WTC11 (cell line): ENCODE data around the gene MRNIP. TPM values are rescaled to one million over a fixed set of nuclear protein-coding genes. Genes with fewer than 3 reads are reported as not detected.

Experiments used
- ATAC-seq: fragments of 200-7000 bp; cut with Tn5 transposase; 2 replicates; pipeline ENCODE4 v1.10.0; 2021; ENCODE audit warnings: mild to moderate bottlenecking, moderate library complexity
- Bru-seq: library from RNA; stranded (reverse); fragments of 400-500 nt; gene quantifications from one replicate; lab custom pipeline; 2021; lab: Mats Ljungman, UMichigan
- CTCF ChIA-PET: fragments of 300-600 bp; sonication (Branson Sonifier 250); formaldehyde crosslinking; loops from one replicate; lab custom pipeline; 2021; ENCODE audit warnings: antibody characterized with exemption; lab: Charles Lee
- POLR2A ChIA-PET: fragments of 350-600 bp; sonication (Branson Sonifier 250); formaldehyde crosslinking; loops from one replicate; lab custom pipeline; 2021; ENCODE audit warnings: antibody characterized with exemption; lab: Charles Lee
- DNase-seq: peaks from one replicate; pipeline ENCODE4 v3.0.0; 2021; ENCODE audit warnings: low spot score
- H3K27ac Mint-ChIP-seq: 2 replicates; pipeline ENCODE4 v1.8.0; 2021; ENCODE audit warnings: mixed read lengths
- H3K27me3 Mint-ChIP-seq: 2 replicates; pipeline ENCODE4 v1.8.0; 2021; ENCODE audit warnings: low read depth, mild to moderate bottlenecking, moderate library complexity, mixed read lengths
- H3K36me3 Mint-ChIP-seq: 2 replicates; pipeline ENCODE4 v1.8.0; 2021; ENCODE audit warnings: mixed read lengths
- H3K4me1 Mint-ChIP-seq: 2 replicates; pipeline ENCODE4 v1.8.0; 2022; ENCODE audit warnings: mixed read lengths
- H3K4me3 Mint-ChIP-seq: 2 replicates; pipeline ENCODE4 v1.8.0; 2021; ENCODE audit warnings: mild to moderate bottlenecking, moderate library complexity, mixed read lengths
- H3K9me3 Mint-ChIP-seq: 2 replicates; pipeline ENCODE4 v1.8.0; 2021; ENCODE audit warnings: mixed read lengths
- CREB1 ChIP-seq: sonication (generic); formaldehyde crosslinking; IDR thresholded peaks from 2 replicates; pipeline ENCODE4 v1.8.0; 2023; ENCODE audit warnings: mild to moderate bottlenecking, missing genetic modification reagents
- ETV6 ChIP-seq: sonication (generic); formaldehyde crosslinking; IDR thresholded peaks from 2 replicates; pipeline ENCODE4 v1.8.1; 2022; ENCODE audit warnings: mild to moderate bottlenecking, missing genetic modification reagents
- FOXP1 ChIP-seq: sonication (generic); formaldehyde crosslinking; IDR thresholded peaks from 2 replicates; pipeline ENCODE4 v1.8.0; 2022; ENCODE audit warnings: missing genetic modification reagents, mild to moderate bottlenecking, moderate library complexity, borderline replicate concordance
- GABPB1 ChIP-seq: sonication (generic); formaldehyde crosslinking; IDR thresholded peaks from 2 replicates; pipeline ENCODE4 v1.8.1; 2023; ENCODE audit warnings: mild to moderate bottlenecking, missing genetic modification reagents
- GTF2I ChIP-seq: fragments of 250-450 bp; sonication (Bioruptor Pico); conservative IDR thresholded peaks from 2 replicates; pipeline ENCODE4 v1.4.0; 2021; ENCODE audit warnings: mild to moderate bottlenecking
- JUN ChIP-seq: sonication (generic); formaldehyde crosslinking; IDR thresholded peaks from 2 replicates; pipeline ENCODE4 v1.8.0; 2023; ENCODE audit warnings: mild to moderate bottlenecking, missing genetic modification reagents
- KAT7 ChIP-seq: sonication (generic); formaldehyde crosslinking; IDR thresholded peaks from 2 replicates; pipeline ENCODE4 v1.8.1; 2023; ENCODE audit warnings: missing genetic modification reagents, mild to moderate bottlenecking, borderline replicate concordance
- SMAD3 ChIP-seq: sonication (generic); formaldehyde crosslinking; IDR thresholded peaks from 2 replicates; pipeline ENCODE4 v1.8.0; 2022; ENCODE audit warnings: missing genetic modification reagents, mild to moderate bottlenecking, borderline replicate concordance
- SP1 ChIP-seq: sonication (generic); formaldehyde crosslinking; conservative IDR thresholded peaks from 2 replicates; pipeline ENCODE4 v1.8.1; 2022; ENCODE audit warnings: missing genetic modification reagents
- TEAD1 ChIP-seq: sonication (generic); formaldehyde crosslinking; IDR thresholded peaks from 2 replicates; pipeline ENCODE4 v1.8.0; 2022; ENCODE audit warnings: mild to moderate bottlenecking, missing genetic modification reagents
- TEAD4 ChIP-seq: sonication (generic); formaldehyde crosslinking; IDR thresholded peaks from 2 replicates; pipeline ENCODE4 v1.8.0; 2022; ENCODE audit warnings: mild to moderate bottlenecking, missing genetic modification reagents
- ZNF219 ChIP-seq: sonication (generic); formaldehyde crosslinking; IDR thresholded peaks from 2 replicates; pipeline ENCODE4 v1.8.0; 2023; ENCODE audit warnings: missing genetic modification reagents, mild to moderate bottlenecking, borderline replicate concordance
- long read RNA-seq, 3 experiments: library from RNA in 1 of 3; library from capped mRNA in 1 of 3; library from polyadenylated mRNA in 1 of 3; unstranded in 2 of 3; stranded (forward) in 1 of 3; transcript quantifications; one replicate each; pipeline ENCODE4 v2.0.0, GENCODE V29; 2021
- total RNA-seq: library from RNA; stranded (reverse); gene quantifications from 3 replicates; pipeline ENCODE4 v1.2.3, GENCODE V29; 2021
- TF ChIP-seq, protein P1 (sequence below): sonication (generic); formaldehyde crosslinking; IDR thresholded peaks from 2 replicates; pipeline ENCODE4 v1.8.1; 2022; ENCODE audit warnings: mild to moderate bottlenecking, moderate library complexity, missing genetic modification reagents
- TF ChIP-seq, protein P2 (sequence below): sonication (generic); formaldehyde crosslinking; IDR thresholded peaks from 2 replicates; pipeline ENCODE4 v1.8.1; 2023; ENCODE audit warnings: mild to moderate bottlenecking, missing genetic modification reagents, moderate library complexity
- TF ChIP-seq, protein P3 (sequence below): sonication (generic); formaldehyde crosslinking; IDR thresholded peaks from 2 replicates; pipeline ENCODE4 v1.8.0; 2022; ENCODE audit warnings: mild to moderate bottlenecking, missing genetic modification reagents
- TF ChIP-seq, protein P4 (sequence below): sonication (generic); formaldehyde crosslinking; IDR thresholded peaks from 2 replicates; pipeline ENCODE4 v1.8.1; 2023; ENCODE audit warnings: mild to moderate bottlenecking, missing genetic modification reagents
- TF ChIP-seq, protein P5 (sequence below): sonication (generic); formaldehyde crosslinking; IDR thresholded peaks from 2 replicates; pipeline ENCODE4 v1.8.1; 2023; ENCODE audit warnings: mild to moderate bottlenecking, missing genetic modification reagents, borderline replicate concordance
- TF ChIP-seq, protein P6 (sequence below): sonication (generic); formaldehyde crosslinking; IDR thresholded peaks from 2 replicates; pipeline ENCODE4 v1.8.1; 2022; ENCODE audit warnings: mild to moderate bottlenecking, missing genetic modification reagents, moderate library complexity, borderline replicate concordance
- TF ChIP-seq, protein P7 (sequence below): sonication (generic); formaldehyde crosslinking; IDR thresholded peaks from 2 replicates; pipeline ENCODE4 v1.8.1; 2022; ENCODE audit warnings: low read depth, mild to moderate bottlenecking, moderate library complexity, missing genetic modification reagents, borderline replicate concordance
- TF ChIP-seq, protein P8 (sequence below): sonication (generic); formaldehyde crosslinking; IDR thresholded peaks from 2 replicates; pipeline ENCODE4 v1.8.0; 2023; ENCODE audit warnings: mild to moderate bottlenecking, missing genetic modification reagents

MRNIP gene, protein sequence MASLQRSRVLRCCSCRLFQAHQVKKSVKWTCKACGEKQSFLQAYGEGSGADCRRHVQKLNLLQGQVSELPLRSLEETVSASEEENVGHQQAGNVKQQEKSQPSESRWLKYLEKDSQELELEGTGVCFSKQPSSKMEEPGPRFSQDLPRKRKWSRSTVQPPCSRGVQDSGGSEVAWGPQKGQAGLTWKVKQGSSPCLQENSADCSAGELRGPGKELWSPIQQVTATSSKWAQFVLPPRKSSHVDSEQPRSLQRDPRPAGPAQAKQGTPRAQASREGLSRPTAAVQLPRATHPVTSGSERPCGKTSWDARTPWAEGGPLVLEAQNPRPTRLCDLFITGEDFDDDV
- 35.2 to 42.0 TPM (median 36.7 TPM) in 3 replicates for total RNA-seq
- Bru-seq, nascent RNA = percentile 72 among the genes with signal in this experiment
- long read RNA-seq, experiment 1, full-length matches to known transcripts = 29 of 59 reads
- long read RNA-seq, experiment 1, partial matches to known transcripts = 11 of 59 reads
- long read RNA-seq, experiment 1, other reads (novel, unspliced or antisense) = 19 of 59 reads
- long read RNA-seq, experiment 2, partial matches to known transcripts = 0 of 20 reads
- long read RNA-seq, experiment 2, other reads (novel, unspliced or antisense) = 15 of 20 reads
- long read RNA-seq, experiment 3, transcript MRNIP-201 (7 exons, 1,238 nt) = major isoform, 5 of 9 reads
- long read RNA-seq, experiment 3, partial matches to known transcripts = 0 of 9 reads
- long read RNA-seq, experiment 3, other reads (novel, unspliced or antisense) = 3 of 9 reads

DNA sequence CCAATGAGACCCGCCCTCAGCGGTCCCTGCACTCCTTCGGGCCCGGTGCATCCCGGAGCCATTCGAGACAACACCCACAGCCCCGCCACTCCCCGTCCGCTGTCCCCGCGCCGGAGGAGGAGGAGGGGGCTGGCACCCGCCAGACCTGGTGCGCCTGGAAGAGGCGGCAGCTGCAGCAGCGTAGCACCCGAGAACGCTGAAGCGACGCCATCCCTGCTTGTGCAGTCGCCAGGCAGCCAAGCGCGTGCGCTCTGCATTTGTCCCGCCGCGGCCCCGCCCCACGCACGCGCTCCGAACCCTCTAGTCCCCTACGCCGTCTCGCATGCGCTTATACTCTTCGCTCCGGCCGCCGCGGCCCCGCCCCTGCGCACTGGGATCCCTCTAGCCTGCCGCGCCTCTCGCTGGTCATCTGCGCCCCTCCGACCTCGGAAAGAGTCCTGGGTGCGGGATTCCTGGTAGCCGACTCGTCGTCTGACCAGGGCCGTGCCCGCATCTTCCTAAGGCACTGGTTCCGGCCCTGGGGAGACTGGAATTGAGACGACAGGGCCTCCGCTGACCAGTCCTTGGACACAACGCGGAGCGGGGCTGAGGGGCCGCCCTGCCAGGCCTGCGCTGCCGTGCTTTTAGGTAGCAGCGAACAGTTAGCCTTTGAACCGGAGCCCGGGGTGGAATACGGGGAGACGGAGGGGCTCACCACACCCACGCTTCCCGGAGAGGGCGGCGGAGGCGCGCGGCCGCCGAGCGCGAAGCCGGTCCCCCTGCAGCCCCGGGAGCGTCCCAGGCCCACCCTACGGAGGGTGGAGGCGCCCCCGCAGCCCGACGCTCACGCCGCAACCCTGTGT, at the start of gene MRNIP:
MRNIP (minus strand) TSS at position 232 of the 842 bp plus-strand sequence; CDS start at position 211, 21 bp downstream.
- Mint-ChIP-seq H3K27ac (peak within 1 kb of the TSS; percentile 64), H3K9me3 (peaks cover 7% of the 10 kb centered on the region), H3K36me3 (peaks cover 26% of the 10 kb centered on the region), H3K4me3 (peak within 1 kb of the TSS; percentile 94), H3K27me3 (no peaks in the 10 kb centered on the region; the same call in 1 of the 2 replicates), H3K4me1 (peaks cover 19% of the 10 kb centered on the region)
- POLR2A ChIA-PET = no interaction called here
- ATAC-seq = peak; percentile 95
- CTCF ChIA-PET = interaction anchor here (1.0 to 2.7 kb wide), 2 partner anchors 57 to 116 kb away, joined by 4 to 9 read pairs; no protein-coding TSS in a partner anchor
- peak; percentile 95 for DNase-seq
- peak; percentile 89; the same call in 1 of the 2 replicates for TF ChIP-seq SP1 (CRISPR knock-in tag)
- TF ChIP-seq, protein P1, sequence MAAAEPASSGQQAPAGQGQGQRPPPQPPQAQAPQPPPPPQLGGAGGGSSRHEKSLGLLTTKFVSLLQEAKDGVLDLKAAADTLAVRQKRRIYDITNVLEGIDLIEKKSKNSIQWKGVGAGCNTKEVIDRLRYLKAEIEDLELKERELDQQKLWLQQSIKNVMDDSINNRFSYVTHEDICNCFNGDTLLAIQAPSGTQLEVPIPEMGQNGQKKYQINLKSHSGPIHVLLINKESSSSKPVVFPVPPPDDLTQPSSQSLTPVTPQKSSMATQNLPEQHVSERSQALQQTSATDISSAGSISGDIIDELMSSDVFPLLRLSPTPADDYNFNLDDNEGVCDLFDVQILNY (CRISPR knock-in tag) = peak; percentile 78
- TF ChIP-seq KAT7 (CRISPR knock-in tag) = peak; percentile 67; the same call in 1 of the 2 replicates
- TF ChIP-seq, protein P2, sequence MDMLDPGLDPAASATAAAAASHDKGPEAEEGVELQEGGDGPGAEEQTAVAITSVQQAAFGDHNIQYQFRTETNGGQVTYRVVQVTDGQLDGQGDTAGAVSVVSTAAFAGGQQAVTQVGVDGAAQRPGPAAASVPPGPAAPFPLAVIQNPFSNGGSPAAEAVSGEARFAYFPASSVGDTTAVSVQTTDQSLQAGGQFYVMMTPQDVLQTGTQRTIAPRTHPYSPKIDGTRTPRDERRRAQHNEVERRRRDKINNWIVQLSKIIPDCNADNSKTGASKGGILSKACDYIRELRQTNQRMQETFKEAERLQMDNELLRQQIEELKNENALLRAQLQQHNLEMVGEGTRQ (CRISPR knock-in tag) = peak; percentile 40; the same call in 1 of the 2 replicates
- TF ChIP-seq GABPB1 (CRISPR knock-in tag) = no peak; the same call in 1 of the 2 replicates
- TF ChIP-seq, protein P3, sequence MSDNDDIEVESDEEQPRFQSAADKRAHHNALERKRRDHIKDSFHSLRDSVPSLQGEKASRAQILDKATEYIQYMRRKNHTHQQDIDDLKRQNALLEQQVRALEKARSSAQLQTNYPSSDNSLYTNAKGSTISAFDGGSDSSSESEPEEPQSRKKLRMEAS (CRISPR knock-in tag) = peak; percentile 86
- TF ChIP-seq, protein P4, sequence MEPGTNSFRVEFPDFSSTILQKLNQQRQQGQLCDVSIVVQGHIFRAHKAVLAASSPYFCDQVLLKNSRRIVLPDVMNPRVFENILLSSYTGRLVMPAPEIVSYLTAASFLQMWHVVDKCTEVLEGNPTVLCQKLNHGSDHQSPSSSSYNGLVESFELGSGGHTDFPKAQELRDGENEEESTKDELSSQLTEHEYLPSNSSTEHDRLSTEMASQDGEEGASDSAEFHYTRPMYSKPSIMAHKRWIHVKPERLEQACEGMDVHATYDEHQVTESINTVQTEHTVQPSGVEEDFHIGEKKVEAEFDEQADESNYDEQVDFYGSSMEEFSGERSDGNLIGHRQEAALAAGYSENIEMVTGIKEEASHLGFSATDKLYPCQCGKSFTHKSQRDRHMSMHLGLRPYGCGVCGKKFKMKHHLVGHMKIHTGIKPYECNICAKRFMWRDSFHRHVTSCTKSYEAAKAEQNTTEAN (CRISPR knock-in tag) = peak; percentile 87
- TF ChIP-seq, protein P5, sequence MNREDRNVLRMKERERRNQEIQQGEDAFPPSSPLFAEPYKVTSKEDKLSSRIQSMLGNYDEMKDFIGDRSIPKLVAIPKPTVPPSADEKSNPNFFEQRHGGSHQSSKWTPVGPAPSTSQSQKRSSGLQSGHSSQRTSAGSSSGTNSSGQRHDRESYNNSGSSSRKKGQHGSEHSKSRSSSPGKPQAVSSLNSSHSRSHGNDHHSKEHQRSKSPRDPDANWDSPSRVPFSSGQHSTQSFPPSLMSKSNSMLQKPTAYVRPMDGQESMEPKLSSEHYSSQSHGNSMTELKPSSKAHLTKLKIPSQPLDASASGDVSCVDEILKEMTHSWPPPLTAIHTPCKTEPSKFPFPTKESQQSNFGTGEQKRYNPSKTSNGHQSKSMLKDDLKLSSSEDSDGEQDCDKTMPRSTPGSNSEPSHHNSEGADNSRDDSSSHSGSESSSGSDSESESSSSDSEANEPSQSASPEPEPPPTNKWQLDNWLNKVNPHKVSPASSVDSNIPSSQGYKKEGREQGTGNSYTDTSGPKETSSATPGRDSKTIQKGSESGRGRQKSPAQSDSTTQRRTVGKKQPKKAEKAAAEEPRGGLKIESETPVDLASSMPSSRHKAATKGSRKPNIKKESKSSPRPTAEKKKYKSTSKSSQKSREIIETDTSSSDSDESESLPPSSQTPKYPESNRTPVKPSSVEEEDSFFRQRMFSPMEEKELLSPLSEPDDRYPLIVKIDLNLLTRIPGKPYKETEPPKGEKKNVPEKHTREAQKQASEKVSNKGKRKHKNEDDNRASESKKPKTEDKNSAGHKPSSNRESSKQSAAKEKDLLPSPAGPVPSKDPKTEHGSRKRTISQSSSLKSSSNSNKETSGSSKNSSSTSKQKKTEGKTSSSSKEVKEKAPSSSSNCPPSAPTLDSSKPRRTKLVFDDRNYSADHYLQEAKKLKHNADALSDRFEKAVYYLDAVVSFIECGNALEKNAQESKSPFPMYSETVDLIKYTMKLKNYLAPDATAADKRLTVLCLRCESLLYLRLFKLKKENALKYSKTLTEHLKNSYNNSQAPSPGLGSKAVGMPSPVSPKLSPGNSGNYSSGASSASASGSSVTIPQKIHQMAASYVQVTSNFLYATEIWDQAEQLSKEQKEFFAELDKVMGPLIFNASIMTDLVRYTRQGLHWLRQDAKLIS = 0 out of 2 replicates have a peak, but pooled peaks have one; percentile 44
- TF ChIP-seq CREB1 (CRISPR knock-in tag) = peak; percentile 68; the same call in 1 of the 2 replicates
- 0 out of 2 replicates have a peak, but pooled peaks have one; percentile 38 for TF ChIP-seq ZNF219 (CRISPR knock-in tag)
- TF ChIP-seq JUN (CRISPR knock-in tag) = no peak
- TF ChIP-seq, protein P6, sequence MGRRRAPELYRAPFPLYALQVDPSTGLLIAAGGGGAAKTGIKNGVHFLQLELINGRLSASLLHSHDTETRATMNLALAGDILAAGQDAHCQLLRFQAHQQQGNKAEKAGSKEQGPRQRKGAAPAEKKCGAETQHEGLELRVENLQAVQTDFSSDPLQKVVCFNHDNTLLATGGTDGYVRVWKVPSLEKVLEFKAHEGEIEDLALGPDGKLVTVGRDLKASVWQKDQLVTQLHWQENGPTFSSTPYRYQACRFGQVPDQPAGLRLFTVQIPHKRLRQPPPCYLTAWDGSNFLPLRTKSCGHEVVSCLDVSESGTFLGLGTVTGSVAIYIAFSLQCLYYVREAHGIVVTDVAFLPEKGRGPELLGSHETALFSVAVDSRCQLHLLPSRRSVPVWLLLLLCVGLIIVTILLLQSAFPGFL (CRISPR knock-in tag) = no peak
- TF ChIP-seq TEAD4 (CRISPR knock-in tag) = no peak
- TF ChIP-seq ETV6 = peak; percentile 85; the same call in 1 of the 2 replicates
- TF ChIP-seq, protein P7, sequence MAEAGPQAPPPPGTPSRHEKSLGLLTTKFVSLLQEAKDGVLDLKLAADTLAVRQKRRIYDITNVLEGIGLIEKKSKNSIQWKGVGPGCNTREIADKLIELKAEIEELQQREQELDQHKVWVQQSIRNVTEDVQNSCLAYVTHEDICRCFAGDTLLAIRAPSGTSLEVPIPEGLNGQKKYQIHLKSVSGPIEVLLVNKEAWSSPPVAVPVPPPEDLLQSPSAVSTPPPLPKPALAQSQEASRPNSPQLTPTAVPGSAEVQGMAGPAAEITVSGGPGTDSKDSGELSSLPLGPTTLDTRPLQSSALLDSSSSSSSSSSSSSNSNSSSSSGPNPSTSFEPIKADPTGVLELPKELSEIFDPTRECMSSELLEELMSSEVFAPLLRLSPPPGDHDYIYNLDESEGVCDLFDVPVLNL = no peak
- no peak for TF ChIP-seq GTF2I
- peak; percentile 81 for TF ChIP-seq TEAD1 (CRISPR knock-in tag)
- peak; percentile 79; the same call in 1 of the 2 replicates for TF ChIP-seq FOXP1 (CRISPR knock-in tag)
- TF ChIP-seq, protein P8, sequence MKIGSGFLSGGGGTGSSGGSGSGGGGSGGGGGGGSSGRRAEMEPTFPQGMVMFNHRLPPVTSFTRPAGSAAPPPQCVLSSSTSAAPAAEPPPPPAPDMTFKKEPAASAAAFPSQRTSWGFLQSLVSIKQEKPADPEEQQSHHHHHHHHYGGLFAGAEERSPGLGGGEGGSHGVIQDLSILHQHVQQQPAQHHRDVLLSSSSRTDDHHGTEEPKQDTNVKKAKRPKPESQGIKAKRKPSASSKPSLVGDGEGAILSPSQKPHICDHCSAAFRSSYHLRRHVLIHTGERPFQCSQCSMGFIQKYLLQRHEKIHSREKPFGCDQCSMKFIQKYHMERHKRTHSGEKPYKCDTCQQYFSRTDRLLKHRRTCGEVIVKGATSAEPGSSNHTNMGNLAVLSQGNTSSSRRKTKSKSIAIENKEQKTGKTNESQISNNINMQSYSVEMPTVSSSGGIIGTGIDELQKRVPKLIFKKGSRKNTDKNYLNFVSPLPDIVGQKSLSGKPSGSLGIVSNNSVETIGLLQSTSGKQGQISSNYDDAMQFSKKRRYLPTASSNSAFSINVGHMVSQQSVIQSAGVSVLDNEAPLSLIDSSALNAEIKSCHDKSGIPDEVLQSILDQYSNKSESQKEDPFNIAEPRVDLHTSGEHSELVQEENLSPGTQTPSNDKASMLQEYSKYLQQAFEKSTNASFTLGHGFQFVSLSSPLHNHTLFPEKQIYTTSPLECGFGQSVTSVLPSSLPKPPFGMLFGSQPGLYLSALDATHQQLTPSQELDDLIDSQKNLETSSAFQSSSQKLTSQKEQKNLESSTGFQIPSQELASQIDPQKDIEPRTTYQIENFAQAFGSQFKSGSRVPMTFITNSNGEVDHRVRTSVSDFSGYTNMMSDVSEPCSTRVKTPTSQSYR = peak; percentile 49; the same call in 1 of the 2 replicates
- TF ChIP-seq SMAD3 = peak; percentile 46; the same call in 1 of the 2 replicates
